Smooth muscle cell (in vitro differentiated cells): ENCODE results near the gene CDKN2B-AS1. TPM values are rescaled to one million over a fixed set of nuclear protein-coding genes. Genes with fewer than 3 reads are reported as not detected.
A peak's percentile ranks its signal among the peaks of the same experiment; 100 is the strongest.

Source experiments
- DNase-seq: peaks from one replicate; lab custom pipeline; 2025; ENCODE audit not compliant: unreplicated experiment; lab: John Stamatoyannopoulos, UW
- H2AFZ ChIP-seq: fragments of 200-600 bp; sonication (generic); 2 replicates; pipeline ENCODE4 v1.6.0; 2016; ENCODE audit warnings: antibody characterized with exemption, low read depth, mild to moderate bottlenecking
- H3F3A ChIP-seq: fragments of 200-600 bp; sonication (generic); 2 replicates; pipeline ENCODE4 v1.6.0; 2017; ENCODE audit warnings: antibody characterized with exemption, low read depth
- H3K27ac ChIP-seq: fragments of 200-600 bp; sonication (generic); 2 replicates; pipeline ENCODE4 v1.5.1; 2016; ENCODE audit warnings: low read depth, mild to moderate bottlenecking
- H3K27me3 ChIP-seq: fragments of 200-600 bp; sonication (generic); 2 replicates; pipeline ENCODE4 v1.6.1; 2016; ENCODE audit warnings: low read depth, mild to moderate bottlenecking
- H3K36me3 ChIP-seq: fragments of 200-600 bp; sonication (generic); 2 replicates; pipeline ENCODE4 v1.5.1; 2016; ENCODE audit warnings: low read depth
- H3K4me1 ChIP-seq: fragments of 200-600 bp; sonication (generic); 2 replicates; pipeline ENCODE4 v1.5.1; 2016; ENCODE audit warnings: low read depth
- H3K4me2 ChIP-seq: fragments of 200-600 bp; sonication (generic); 2 replicates; pipeline ENCODE4 v1.6.0; 2016; ENCODE audit warnings: mild to moderate bottlenecking
- H3K4me3 ChIP-seq: fragments of 200-600 bp; sonication (generic); 2 replicates; pipeline ENCODE4 v1.5.1; 2016; ENCODE audit warnings: mild to moderate bottlenecking
- H3K79me2 ChIP-seq: fragments of 200-600 bp; sonication (generic); 2 replicates; pipeline ENCODE4 v1.6.0; 2016; ENCODE audit warnings: low read depth, mild to moderate bottlenecking
- H3K9ac ChIP-seq: fragments of 200-600 bp; sonication (generic); 2 replicates; pipeline ENCODE4 v1.6.0; 2016; ENCODE audit warnings: low read depth
- H3K9me3 ChIP-seq: fragments of 200-600 bp; sonication (generic); replicated peaks from 2 replicates; pipeline ENCODE4 v1.5.1; 2016; ENCODE audit warnings: low read depth
- H4K20me1 ChIP-seq: fragments of 200-600 bp; sonication (generic); 2 replicates; pipeline ENCODE4 v1.6.0; 2016; ENCODE audit warnings: low read depth
- CTCF ChIP-seq: fragments of 200-600 bp; sonication (generic); IDR thresholded peaks from 2 replicates; pipeline ENCODE4 v1.5.1; 2017; ENCODE audit warnings: borderline replicate concordance, mild to moderate bottlenecking, antibody characterized with exemption; ENCODE audit not compliant: insufficient read depth, poor library complexity, severe bottlenecking
- WGBS: methylation state at CpG from one replicate; pipeline ENCODE4 v1.1.7; 2016; ENCODE audit warnings: low lambda C conversion rate; 5-methylcytosine and 5-hydroxymethylcytosine counted together
- polyA plus RNA-seq: library from polyadenylated mRNA; unstranded; fragments of >200 nt; fragmentation: Nextera tagmentation; extraction: Ambion mirVana; gene quantifications from 2 replicates; pipeline ENCODE4 v1.2.1, GENCODE V29; 2016
- total RNA-seq: library from RNA; depleted of rRNA; stranded (reverse); fragments of >200 nt; gene quantifications from 2 replicates; pipeline ENCODE4 v1.2.3, GENCODE V29; 2014

Gene CDKN2B-AS1
- total and polyA plus RNA-seq, 2 experiments from 2014 or later: 32.7 to 38.5 TPM

GRCh38 chr9:22008717-22009505 lies 14.3 kb downstream of the CDKN2B-AS1 start, which contains the start of gene CDKN2B:
Gene CDKN2B, minus strand, starts transcription at chr9:22009305. Its CDS starts 352 bp downstream, at chr9:22008953.
- peak; percentile 99 for TF ChIP-seq CTCF
- H3K27ac ChIP-seq: peak within 1 kb of the TSS; percentile 81
- WGBS: under 1% methylated on average over 75 of the region's 86 CpGs
- peaks cover 8% of the 10 kb centered on the region for H3K36me3 ChIP-seq
- H3K9me3 ChIP-seq: no peaks in the 10 kb centered on the region
- peak within 1 kb of the TSS; percentile 65 for H3K4me3 ChIP-seq
- H3K4me2 ChIP-seq: peak within 1 kb of the TSS; percentile 98
- H3K27me3 ChIP-seq: no peaks in the 10 kb centered on the region
- H2AFZ ChIP-seq: peak within 1 kb of the TSS; percentile 8
- H3F3A ChIP-seq: peaks cover 16% of the 10 kb centered on the region
- H3K4me1 ChIP-seq: peaks cover 28% of the 10 kb centered on the region
- H3K9ac ChIP-seq: peak within 1 kb of the TSS; percentile 93
- peak; percentile 94 for DNase-seq
- peaks cover 48% of the 10 kb centered on the region for H3K79me2 ChIP-seq
- H4K20me1 ChIP-seq: peaks cover 46% of the 10 kb centered on the region

- peak overlapping the region; percentile 46 for H3K27ac ChIP-seq
- TF ChIP-seq CTCF: no peak
- peaks cover 23% of the 10 kb centered on the region for H3K4me1 ChIP-seq
- peak overlapping the region; percentile 71 for H3K4me2 ChIP-seq
- DNase-seq: no peak
- peaks cover 3% of the 10 kb centered on the region for H3K36me3 ChIP-seq
- H4K20me1 ChIP-seq: peaks cover 40% of the 10 kb centered on the region
- H3K9ac ChIP-seq: no peak overlapping the region
- no peaks in the 10 kb centered on the region for H3K9me3 ChIP-seq
- no peaks in the 10 kb centered on the region for H3K27me3 ChIP-seq
- peaks cover 16% of the 10 kb centered on the region for H3F3A ChIP-seq
- H3K4me3 ChIP-seq: peak overlapping the region; percentile 65
- H3K79me2 ChIP-seq: peaks cover 42% of the 10 kb centered on the region
- 10% methylated on average over 6 of the region's 6 CpGs for WGBS
- H2AFZ ChIP-seq: no peak overlapping the region
These were observed 14.9 kb downstream of the CDKN2B-AS1 start for GRCh38 chr9:22009506-22009867.

- 25% methylated on average over 13 of the region's 13 CpGs for WGBS
- Histone ChIP-seq H3K79me2 (peaks cover 27% of the 10 kb centered on the region), H3K4me1 (peaks cover 8% of the 10 kb centered on the region), H3K27ac (no peak overlapping the region), H3F3A (peaks cover 13% of the 10 kb centered on the region), H3K9ac (no peak overlapping the region), H2AFZ (no peak overlapping the region), H4K20me1 (peaks cover 24% of the 10 kb centered on the region), H3K27me3 (no peaks in the 10 kb centered on the region), H3K4me3 (no peak overlapping the region), H3K4me2 (no peak overlapping the region), H3K9me3 (no peaks in the 10 kb centered on the region), H3K36me3 (no peaks in the 10 kb centered on the region)
- no peak for DNase-seq
- no peak for TF ChIP-seq CTCF
These were observed 16.5 kb downstream of the CDKN2B-AS1 start for GRCh38 chr9:22010866-22011625.
